HepG2 (cell line): ENCODE measurements around the gene LTB4R. TPM values are rescaled to one million over a fixed set of nuclear protein-coding genes. Genes with fewer than 3 reads are reported as not detected.
A peak's percentile ranks its signal among the peaks of the same experiment; 100 is the strongest.

Experiments used
- BCL6 ChIP-seq: IDR thresholded peaks from 2 replicates; pipeline ENCODE4 v1.6.1; 2016; ENCODE audit warnings: missing genetic modification reagents, missing compliant biosample characterization
- BHLHE40 ChIP-seq: IDR thresholded peaks from 2 replicates; pipeline ENCODE4 v1.6.1; 2011; ENCODE audit warnings: low read length, improper control_type of control experiment
- CENPX ChIP-seq: sonication (generic); formaldehyde crosslinking; IDR thresholded peaks from 2 replicates; pipeline ENCODE4 v1.9.0; 2021; ENCODE audit warnings: mild to moderate bottlenecking, missing genetic modification reagents, moderate library complexity
- FOSL2 ChIP-seq: sonication (generic); formaldehyde crosslinking; IDR thresholded peaks from 2 replicates; pipeline ENCODE4 v1.4.0; 2020; ENCODE audit warnings: missing genetic modification reagents
- GATAD2A ChIP-seq: IDR thresholded peaks from 2 replicates; pipeline ENCODE4 v1.6.1; 2016
- HDAC1 ChIP-seq: sonication (generic); formaldehyde crosslinking; IDR thresholded peaks from 2 replicates; pipeline ENCODE4 v1.5.1; 2020; ENCODE audit warnings: mild to moderate bottlenecking, missing genetic modification reagents
- HNF4G ChIP-seq, 2 experiments: sonication (generic) in 1 of 2; formaldehyde crosslinking in 1 of 2; IDR thresholded peaks; 2 replicates each; pipeline versions ENCODE4 v1.4.0 to v1.6.1; 2011 to 2020; ENCODE audit warnings: borderline replicate concordance in 2 of 2, low read depth in 2 of 2, mild to moderate bottlenecking in 2 of 2, low read length in 1 of 2, missing genetic modification reagents in 1 of 2, moderate library complexity in 1 of 2
- MAX ChIP-seq: IDR thresholded peaks from 2 replicates; pipeline ENCODE4 v1.6.1; 2012; ENCODE audit warnings: inconsistent platforms
- MIXL1 ChIP-seq: IDR thresholded peaks from 2 replicates; pipeline ENCODE4 v1.6.1; 2016
- NFRKB ChIP-seq: fragments of 450-650 bp; IDR thresholded peaks from 2 replicates; pipeline ENCODE4 v1.6.1; 2017
- PAWR ChIP-seq: sonication (generic); formaldehyde crosslinking; IDR thresholded peaks from 2 replicates; pipeline ENCODE4 v1.4.0; 2020; ENCODE audit warnings: missing genetic modification reagents, mild to moderate bottlenecking, borderline replicate concordance
- RORA ChIP-seq: sonication (generic); formaldehyde crosslinking; IDR thresholded peaks from 2 replicates; pipeline ENCODE4 v1.5.0; 2020; ENCODE audit warnings: mild to moderate bottlenecking, missing genetic modification reagents, moderate library complexity
- SKI ChIP-seq: fragments of 450-650 bp; IDR thresholded peaks from one replicate; pipeline ENCODE4 v1.6.1; 2018; ENCODE audit warnings: mild to moderate bottlenecking; ENCODE audit not compliant: partially characterized antibody
- ZFP41 ChIP-seq: sonication (generic); formaldehyde crosslinking; IDR thresholded peaks from 2 replicates; pipeline ENCODE4 v1.4.0; 2020; ENCODE audit warnings: mild to moderate bottlenecking, missing genetic modification reagents, borderline replicate concordance
- ZFY ChIP-seq: sonication (generic); formaldehyde crosslinking; IDR thresholded peaks from 2 replicates; pipeline ENCODE4 v1.4.0; 2020; ENCODE audit warnings: missing genetic modification reagents
- ZNF317 ChIP-seq: sonication (generic); formaldehyde crosslinking; IDR thresholded peaks from 2 replicates; pipeline ENCODE4 v1.5.0; 2020; ENCODE audit warnings: mild to moderate bottlenecking, missing genetic modification reagents
- ZNF556 ChIP-seq: sonication (generic); formaldehyde crosslinking; IDR thresholded peaks from 2 replicates; pipeline ENCODE4 v1.4.0; 2020; ENCODE audit warnings: mild to moderate bottlenecking, missing genetic modification reagents, borderline replicate concordance
- polyA plus RNA-seq, 8 experiments: library from polyadenylated mRNA; depleted of rRNA in 3 of 8; stranded (reverse) in 7 of 8; unstranded in 1 of 8; fragments of >200 nt; fragmentation: Illumina TruSeq in 4 of 8; extraction: Trizol in 4 of 8; gene quantifications; 2 replicates each; pipeline versions ENCODE4 v1.2.1 to v1.2.3, GENCODE V29; 2011 to 2016; ENCODE audit warnings: low read depth in 4 of 8, missing spikeins in 1 of 8, mixed read lengths in 1 of 8; ENCODE audit not compliant: insufficient read depth in 1 of 8
- total RNA-seq, 5 experiments: library from RNA; depleted of rRNA; stranded (reverse); fragments of >200 nt; fragmentation: Illumina TruSeq; extraction: Trizol; gene quantifications; 2 replicates each; pipeline ENCODE4 v1.2.3, GENCODE V29; 2016; ENCODE audit warnings: low read depth in 1 of 5
- TF ChIP-seq, protein P1 (sequence below): sonication (generic); formaldehyde crosslinking; IDR thresholded peaks from 2 replicates; pipeline ENCODE4 v1.5.0; 2020; ENCODE audit warnings: mild to moderate bottlenecking, missing genetic modification reagents, borderline replicate concordance
- TF ChIP-seq, protein P2 (sequence below): sonication (generic); formaldehyde crosslinking; IDR thresholded peaks from 2 replicates; pipeline ENCODE4 v1.4.0; 2020; ENCODE audit warnings: missing genetic modification reagents, borderline replicate concordance
- TF ChIP-seq, protein P3 (sequence below): sonication (generic); formaldehyde crosslinking; IDR thresholded peaks from 2 replicates; pipeline ENCODE4 v1.4.0; 2020; ENCODE audit warnings: missing genetic modification reagents

LTB4R gene
- total and polyA plus RNA-seq, 2 of the 13 experiments (the other 11 are each of a cell fraction or from before 2014, with no cell fraction given), result 3.2 to 8.2 TPM

DNA sequence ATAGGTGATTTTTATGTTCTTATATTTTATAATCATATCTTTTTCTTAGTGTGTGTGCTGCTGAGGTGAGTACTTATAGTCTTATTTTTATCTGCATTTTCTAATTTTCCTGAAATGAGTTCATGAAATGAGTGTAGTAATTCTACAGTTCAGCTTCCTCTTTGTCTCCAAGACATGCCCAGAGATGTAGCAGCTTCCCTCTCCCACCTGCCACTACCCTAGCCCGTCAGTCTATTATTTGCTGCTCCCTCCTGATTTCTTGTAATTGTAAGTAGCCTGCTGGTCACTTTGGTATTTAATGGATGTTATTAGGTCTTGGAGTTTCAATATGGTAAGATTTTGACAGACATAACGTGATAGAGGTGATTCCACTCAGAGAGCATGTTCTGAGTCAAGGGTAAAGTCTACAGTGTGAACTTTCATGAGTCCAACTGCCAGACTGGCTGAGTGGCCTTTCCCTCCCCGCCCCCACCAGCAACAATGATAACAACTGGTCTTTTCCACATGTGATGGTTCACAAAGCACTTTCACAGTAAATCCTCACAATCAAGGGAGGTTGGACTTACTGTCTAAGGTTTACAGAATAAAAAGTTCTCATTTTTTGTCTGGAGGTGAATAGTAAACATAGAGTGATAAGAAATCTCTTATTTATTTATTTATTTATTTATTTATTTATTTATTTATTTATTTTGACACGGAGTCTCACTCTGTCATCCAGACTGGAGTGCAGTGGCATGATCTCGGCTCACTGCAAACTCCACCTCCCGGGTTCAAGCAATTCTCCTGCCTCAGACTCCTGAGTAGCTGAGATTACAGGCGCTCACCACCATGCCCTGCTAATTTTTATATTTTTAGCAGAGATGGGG, 32.7 kb downstream of the LTB4R start (continued):
- TF ChIP-seq GATAD2A (CRISPR knock-in tag) (peak; percentile 47), SKI (peak; percentile 81), BHLHE40 (peak; percentile 35; the same call in 1 of the 2 replicates), HNF4G (IDR thresholded peaks at IDR 0.05; ENCODE audit: borderline replicate concordance, low read depth, low read length) (peak; percentile 78), HNF4G (CRISPR knock-in tag; IDR thresholded peaks at IDR 0.05; ENCODE audit: borderline replicate concordance, low read depth) (peak; percentile 63; the same call in 1 of the 2 replicates), BCL6 (CRISPR knock-in tag) (no peak), PAWR (CRISPR knock-in tag) (0 out of 2 replicates have a peak, but pooled peaks have one; percentile 45), HDAC1 (CRISPR knock-in tag) (no peak; the same call in 1 of the 2 replicates), ZNF317 (CRISPR knock-in tag) (no peak), CENPX (CRISPR knock-in tag) (no peak), MIXL1 (CRISPR knock-in tag) (peak; percentile 29; the same call in 1 of the 2 replicates), ZFY (CRISPR knock-in tag) (no peak), FOSL2 (CRISPR knock-in tag) (peak; percentile 58; the same call in 1 of the 2 replicates), NFRKB (no peak), MAX (peak; percentile 75), ZNF556 (CRISPR knock-in tag) (peak; percentile 89; the same call in 1 of the 2 replicates), ZFP41 (CRISPR knock-in tag) (0 out of 2 replicates have a peak, but pooled peaks have one; percentile 35), RORA (CRISPR knock-in tag) (no peak)
- TF ChIP-seq, protein P1, sequence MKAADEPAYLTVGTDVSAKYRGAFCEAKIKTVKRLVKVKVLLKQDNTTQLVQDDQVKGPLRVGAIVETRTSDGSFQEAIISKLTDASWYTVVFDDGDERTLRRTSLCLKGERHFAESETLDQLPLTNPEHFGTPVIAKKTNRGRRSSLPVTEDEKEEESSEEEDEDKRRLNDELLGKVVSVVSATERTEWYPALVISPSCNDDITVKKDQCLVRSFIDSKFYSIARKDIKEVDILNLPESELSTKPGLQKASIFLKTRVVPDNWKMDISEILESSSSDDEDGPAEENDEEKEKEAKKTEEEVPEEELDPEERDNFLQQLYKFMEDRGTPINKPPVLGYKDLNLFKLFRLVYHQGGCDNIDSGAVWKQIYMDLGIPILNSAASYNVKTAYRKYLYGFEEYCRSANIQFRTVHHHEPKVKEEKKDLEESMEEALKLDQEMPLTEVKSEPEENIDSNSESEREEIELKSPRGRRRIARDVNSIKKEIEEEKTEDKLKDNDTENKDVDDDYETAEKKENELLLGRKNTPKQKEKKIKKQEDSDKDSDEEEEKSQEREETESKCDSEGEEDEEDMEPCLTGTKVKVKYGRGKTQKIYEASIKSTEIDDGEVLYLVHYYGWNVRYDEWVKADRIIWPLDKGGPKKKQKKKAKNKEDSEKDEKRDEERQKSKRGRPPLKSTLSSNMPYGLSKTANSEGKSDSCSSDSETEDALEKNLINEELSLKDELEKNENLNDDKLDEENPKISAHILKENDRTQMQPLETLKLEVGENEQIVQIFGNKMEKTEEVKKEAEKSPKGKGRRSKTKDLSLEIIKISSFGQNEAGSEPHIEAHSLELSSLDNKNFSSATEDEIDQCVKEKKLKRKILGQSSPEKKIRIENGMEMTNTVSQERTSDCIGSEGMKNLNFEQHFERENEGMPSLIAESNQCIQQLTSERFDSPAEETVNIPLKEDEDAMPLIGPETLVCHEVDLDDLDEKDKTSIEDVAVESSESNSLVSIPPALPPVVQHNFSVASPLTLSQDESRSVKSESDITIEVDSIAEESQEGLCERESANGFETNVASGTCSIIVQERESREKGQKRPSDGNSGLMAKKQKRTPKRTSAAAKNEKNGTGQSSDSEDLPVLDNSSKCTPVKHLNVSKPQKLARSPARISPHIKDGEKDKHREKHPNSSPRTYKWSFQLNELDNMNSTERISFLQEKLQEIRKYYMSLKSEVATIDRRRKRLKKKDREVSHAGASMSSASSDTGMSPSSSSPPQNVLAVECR (CRISPR knock-in tag), result peak; percentile 40; the same call in 1 of the 2 replicates
- TF ChIP-seq, protein P2, sequence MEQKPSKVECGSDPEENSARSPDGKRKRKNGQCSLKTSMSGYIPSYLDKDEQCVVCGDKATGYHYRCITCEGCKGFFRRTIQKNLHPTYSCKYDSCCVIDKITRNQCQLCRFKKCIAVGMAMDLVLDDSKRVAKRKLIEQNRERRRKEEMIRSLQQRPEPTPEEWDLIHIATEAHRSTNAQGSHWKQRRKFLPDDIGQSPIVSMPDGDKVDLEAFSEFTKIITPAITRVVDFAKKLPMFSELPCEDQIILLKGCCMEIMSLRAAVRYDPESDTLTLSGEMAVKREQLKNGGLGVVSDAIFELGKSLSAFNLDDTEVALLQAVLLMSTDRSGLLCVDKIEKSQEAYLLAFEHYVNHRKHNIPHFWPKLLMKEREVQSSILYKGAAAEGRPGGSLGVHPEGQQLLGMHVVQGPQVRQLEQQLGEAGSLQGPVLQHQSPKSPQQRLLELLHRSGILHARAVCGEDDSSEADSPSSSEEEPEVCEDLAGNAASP (CRISPR knock-in tag), result peak; percentile 42; the same call in 1 of the 2 replicates
- TF ChIP-seq, protein P3, sequence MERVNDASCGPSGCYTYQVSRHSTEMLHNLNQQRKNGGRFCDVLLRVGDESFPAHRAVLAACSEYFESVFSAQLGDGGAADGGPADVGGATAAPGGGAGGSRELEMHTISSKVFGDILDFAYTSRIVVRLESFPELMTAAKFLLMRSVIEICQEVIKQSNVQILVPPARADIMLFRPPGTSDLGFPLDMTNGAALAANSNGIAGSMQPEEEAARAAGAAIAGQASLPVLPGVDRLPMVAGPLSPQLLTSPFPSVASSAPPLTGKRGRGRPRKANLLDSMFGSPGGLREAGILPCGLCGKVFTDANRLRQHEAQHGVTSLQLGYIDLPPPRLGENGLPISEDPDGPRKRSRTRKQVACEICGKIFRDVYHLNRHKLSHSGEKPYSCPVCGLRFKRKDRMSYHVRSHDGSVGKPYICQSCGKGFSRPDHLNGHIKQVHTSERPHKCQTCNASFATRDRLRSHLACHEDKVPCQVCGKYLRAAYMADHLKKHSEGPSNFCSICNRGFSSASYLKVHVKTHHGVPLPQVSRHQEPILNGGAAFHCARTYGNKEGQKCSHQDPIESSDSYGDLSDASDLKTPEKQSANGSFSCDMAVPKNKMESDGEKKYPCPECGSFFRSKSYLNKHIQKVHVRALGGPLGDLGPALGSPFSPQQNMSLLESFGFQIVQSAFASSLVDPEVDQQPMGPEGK (CRISPR knock-in tag), result peak; percentile 63; the same call in 1 of the 2 replicates
